ENCODE results near the gene CTDSP2. TPM values are rescaled to one million over a fixed set of nuclear protein-coding genes. Genes with fewer than 3 reads are reported as not detected.

Gene CTDSP2
- total and polyA plus RNA-seq, 2 of the 8 experiments (the other 6 are each of a cell fraction or from before 2014, with no cell fraction given) = 71.3 to 91.7 TPM

DNA sequence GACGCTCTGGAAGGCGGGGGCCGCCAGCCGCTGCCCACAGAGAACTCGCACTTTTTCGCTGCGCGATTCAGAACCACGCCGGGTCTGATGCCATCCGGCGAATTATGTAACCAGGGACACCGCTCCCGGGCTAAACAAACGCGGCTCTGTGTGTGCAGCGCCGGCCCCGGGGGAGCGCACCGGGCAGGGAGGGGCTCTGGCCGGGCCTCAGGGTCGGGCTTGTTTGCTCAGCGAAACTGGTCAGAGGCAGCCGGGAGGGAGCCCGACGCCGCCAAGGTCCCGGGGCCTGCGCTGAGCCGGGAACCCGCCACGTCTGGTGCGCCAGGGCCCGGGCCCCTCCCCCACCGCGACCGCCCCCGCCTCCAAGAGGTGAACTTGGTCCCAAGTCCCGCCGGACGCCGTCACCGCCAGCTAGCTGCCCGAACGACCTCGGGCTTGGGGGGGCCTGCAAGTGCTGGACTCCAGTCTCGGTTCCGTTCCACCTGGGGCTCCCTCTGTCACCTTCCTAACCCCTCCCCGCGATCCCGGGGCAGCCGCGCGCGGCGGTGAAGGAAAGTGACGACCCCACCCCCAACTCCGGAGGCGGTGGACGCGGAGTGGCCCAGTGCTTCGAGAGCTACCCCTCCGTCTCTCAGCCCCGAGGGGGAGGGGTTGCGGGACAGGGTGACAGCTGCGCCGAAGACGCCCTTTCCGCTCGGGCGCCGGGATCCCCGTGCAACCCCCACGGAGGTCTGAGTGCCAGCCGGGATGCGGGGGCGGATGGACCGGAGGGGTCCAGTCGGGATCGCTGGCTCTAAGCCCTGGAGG lies 848 bp downstream of the CTDSP2 start:
- H3K4me3 ChIP-seq (ENCODE audit: extremely low read depth in 1 of 4, insufficient read depth in 2 of 4, low read depth in 3 of 4, low read length in 4 of 4) = peak overlapping the region; percentile 86 to 98 (median 94)
- DNase-seq (ENCODE audit: low read depth in 1 of 2, low spot score in 2 of 2) = peak in 1 of 2 experiments; percentile 79
- peak overlapping the region; percentile 74 to 84 for H3K4me2 ChIP-seq (ENCODE audit: insufficient read depth in 1 of 2, low read depth in 2 of 2, low read length in 2 of 2)
- H3K9ac ChIP-seq (replicated peaks in 1 of 4; ENCODE audit: extremely low read depth in 1 of 4, low read depth in 3 of 4, low read length in 3 of 4) = peak overlapping the region; percentile 91 to 95 (median 92)
- no peak overlapping the region for H3K14ac ChIP-seq (ENCODE audit: insufficient read length)
- H4K5ac ChIP-seq (ENCODE audit: insufficient read length, low read depth, low read length) = peak overlapping the region; percentile 44
- peak overlapping the region; percentile 59 for H4K91ac ChIP-seq (replicated peaks; ENCODE audit: insufficient read length, low read length)
- no peaks in the 10 kb centered on the region for H3K36me3 ChIP-seq (ENCODE audit: control insufficient read depth in 2 of 4, insufficient read depth in 4 of 4, low read length in 3 of 4)
- H2BK120ac ChIP-seq (replicated peaks; ENCODE audit: low read depth, low read length) = no peak overlapping the region
- WGBS, 2 experiments (ENCODE audit: extremely low coverage in 1 of 2, insufficient coverage in 1 of 2, insufficient read length in 1 of 2, insufficient replicate concordance in 2 of 2, low coverage in 1 of 2, low lambda C conversion rate in 2 of 2, missing lambda C conversion rate in 1 of 2) = 0% methylated on average over 56 of the region's 81 CpGs; no CpG with 5 or more reads in 1 of the 2 experiments
- H2AK5ac ChIP-seq (ENCODE audit: low read depth, low read length) = peak overlapping the region; percentile 16; the same call in 1 of the 2 replicates
- peak overlapping the region; percentile 75 for H3K56ac ChIP-seq (replicated peaks; ENCODE audit: insufficient read length, low read depth, low read length)
- POLR2A ChIA-PET (ENCODE audit: partially characterized antibody) = interaction anchor here (0.6 to 29.9 kb wide), 26 partner anchors 2 to 555 kb away, joined by 3 to 722 read pairs (median 6); partner anchors contain the start of genes AVIL, CTDSP2, CYP27B1 and EEF1AKMT3
- FAIRE-seq = no peak
- no peak overlapping the region for H2BK20ac ChIP-seq (ENCODE audit: low read length)
- peaks cover 18 to 54% of the 10 kb centered on the region in 2 experiments for H3K79me2 ChIP-seq (ENCODE audit: control insufficient read depth in 1 of 2, insufficient read depth in 2 of 2, low read length in 2 of 2)
- peak overlapping the region; percentile 91 for H3K18ac ChIP-seq (ENCODE audit: extremely low read depth, low read length)
- CTCF ChIA-PET (ENCODE audit: partially characterized antibody) = interaction anchor here (0.9 to 4.4 kb wide), 14 partner anchors 7 to 235 kb away, joined by 3 to 44 read pairs (median 6); partner anchors contain the start of gene ARHGEF25
- peaks cover 4 to 12% of the 10 kb centered on the region in 2 experiments for H4K20me1 ChIP-seq (replicated peaks in 1 of 2; ENCODE audit: control insufficient read depth in 1 of 2, insufficient read depth in 2 of 2, low read length in 2 of 2)
- H3K23me2 ChIP-seq (ENCODE audit: low read depth, low read length) = peaks cover 9% of the 10 kb centered on the region; the same call in 1 of the 2 replicates
- H3K4ac ChIP-seq (replicated peaks; ENCODE audit: insufficient read length, low read depth, low read length) = no peak overlapping the region
- H2BK5ac ChIP-seq (ENCODE audit: low read depth, low read length) = peak overlapping the region; percentile 98
- H2BK15ac ChIP-seq (ENCODE audit: low read length) = no peak overlapping the region; the same call in 1 of the 2 replicates
- peaks cover 10 to 35% (median 22%) of the 10 kb centered on the region in 4 experiments for H3K4me1 ChIP-seq (replicated peaks in 1 of 4; ENCODE audit: control insufficient read depth in 3 of 4, insufficient read depth in 4 of 4, low read length in 3 of 4)
- H3K79me1 ChIP-seq (ENCODE audit: low read depth, low read length) = peaks cover 6% of the 10 kb centered on the region; the same call in 1 of the 2 replicates
- no peaks in the 10 kb centered on the region for H3K27me3 ChIP-seq (replicated peaks in 1 of 4; ENCODE audit: control insufficient read depth in 3 of 4, extremely low read depth in 1 of 4, insufficient read depth in 3 of 4, low read length in 3 of 4)
- H2AFZ ChIP-seq (ENCODE audit: low read length) = no peak overlapping the region
- H3K27ac ChIP-seq (ENCODE audit: low read depth, low read length) = peak overlapping the region; percentile 99
- H4K8ac ChIP-seq (ENCODE audit: extremely low read depth, insufficient read depth, low read length) = peak overlapping the region; percentile 94; the same call in 1 of the 2 replicates
- peak overlapping the region; percentile 41; the same call in 1 of the 2 replicates for H2BK12ac ChIP-seq (ENCODE audit: low read depth, low read length)
- H3K9me3 ChIP-seq (ENCODE audit: insufficient read depth in 2 of 2, low read depth in 1 of 2, low read length in 1 of 2) = no peaks in the 10 kb centered on the region
- no peak overlapping the region for H3K23ac ChIP-seq (ENCODE audit: insufficient read length)
- TF ChIP-seq KDM4A (IDR thresholded peaks at IDR 0.05; ENCODE audit: low read depth, low read length, severe bottlenecking) (peak; percentile 1), NANOG (IDR thresholded peaks at IDR 0.05; ENCODE audit: insufficient read depth, low read depth, low read length, poor library complexity, severe bottlenecking) (no peak), EP300 (IDR thresholded peaks at IDR 0.05; ENCODE audit: borderline replicate concordance in 1 of 2, low read depth in 2 of 2, low read length in 2 of 2) (no peak), RFX5 (IDR thresholded peaks at IDR 0.05; ENCODE audit: borderline replicate concordance, low read depth, low read length) (no peak), SP1 (IDR thresholded peaks at IDR 0.05; ENCODE audit: low read depth, low read length) (no peak), JUND (IDR thresholded peaks at IDR 0.05; ENCODE audit: low read length) (no peak), ASH2L (IDR thresholded peaks at IDR 0.05; ENCODE audit: low read length) (peak; percentile 3), HDAC2 (IDR thresholded peaks at IDR 0.05; ENCODE audit: borderline replicate concordance in 1 of 2, low read depth in 2 of 2, low read length in 2 of 2) (no peak), SIRT6 (IDR thresholded peaks at IDR 0.05; ENCODE audit: low read length) (no peak), TCF12 (IDR thresholded peaks at IDR 0.05; ENCODE audit: low read depth, low read length) (no peak), BRCA1 (IDR thresholded peaks at IDR 0.05; ENCODE audit: low read depth, low read length) (no peak)

Data from H1 (cell line).